Glutamatergic neuron (in vitro differentiated cells): ENCODE measurements around the gene IGLL5. TPM values are rescaled to one million over a fixed set of nuclear protein-coding genes. Genes with fewer than 3 reads are reported as not detected.

ENCODE experiments used
- DNase-seq: peaks from one replicate; pipeline ENCODE4 v3.0.0; 2022
- H3K27ac Mint-ChIP-seq: one replicate; pipeline ENCODE4 v1.8.0; 2020; ENCODE audit warnings: mild to moderate bottlenecking, mixed read lengths, inconsistent platforms; ENCODE audit not compliant: unreplicated experiment
- H3K27me3 Mint-ChIP-seq: one replicate; pipeline ENCODE4 v1.8.0; 2020; ENCODE audit warnings: mild to moderate bottlenecking, moderate library complexity, mixed read lengths, inconsistent platforms; ENCODE audit not compliant: unreplicated experiment
- H3K36me3 Mint-ChIP-seq: one replicate; pipeline ENCODE4 v1.8.0; 2020; ENCODE audit warnings: mild to moderate bottlenecking, mixed read lengths, inconsistent platforms; ENCODE audit not compliant: unreplicated experiment
- H3K4me1 Mint-ChIP-seq: one replicate; pipeline ENCODE4 v1.8.0; 2020; ENCODE audit warnings: mild to moderate bottlenecking, low read depth, mixed read lengths, inconsistent platforms; ENCODE audit not compliant: unreplicated experiment
- H3K4me3 Mint-ChIP-seq: one replicate; pipeline ENCODE4 v1.8.0; 2020; ENCODE audit warnings: mild to moderate bottlenecking, mixed read lengths, inconsistent platforms; ENCODE audit not compliant: unreplicated experiment
- H3K9me3 Mint-ChIP-seq: one replicate; pipeline ENCODE4 v1.8.0; 2020; ENCODE audit warnings: mild to moderate bottlenecking, moderate library complexity, mixed read lengths, inconsistent platforms; ENCODE audit not compliant: unreplicated experiment
- CTCF ChIP-seq: fragments of 200-600 bp; sonication (generic); IDR thresholded peaks from one replicate; pipeline ENCODE4 v1.5.0; 2021; ENCODE audit not compliant: partially characterized antibody, unreplicated experiment
- total RNA-seq: library from RNA; stranded (reverse); fragmentation: NEBNext Ultra II Directional; extraction: Animal tissue kit (Norgen Biotek cat#: 25700); gene quantifications from one replicate; pipeline ENCODE4 v1.2.1, GENCODE V29; 2021; ENCODE audit not compliant: unreplicated experiment

The IGLL5 gene
- total RNA-seq, 1 donor from 2014 or later = not detected

GRCh38 chr22:22909605-22910271 lies 22.1 kb downstream of the IGLL5 start:
- Mint-ChIP-seq H3K27me3 (peaks cover 12% of the 10 kb centered on the region), H3K9me3 (peaks cover 5% of the 10 kb centered on the region), H3K36me3 (no peaks in the 10 kb centered on the region), H3K27ac (no peak overlapping the region), H3K4me3 (no peak overlapping the region), H3K4me1 (no peaks in the 10 kb centered on the region)
- no peak for DNase-seq
- no peak for TF ChIP-seq CTCF

- no peak for DNase-seq
- Mint-ChIP-seq H3K9me3 (peaks cover 2% of the 10 kb centered on the region), H3K27me3 (peaks cover 14% of the 10 kb centered on the region), H3K4me1 (no peaks in the 10 kb centered on the region), H3K36me3 (no peaks in the 10 kb centered on the region), H3K4me3 (no peak overlapping the region), H3K27ac (no peak overlapping the region)
- TF ChIP-seq CTCF = no peak
These were observed 22.9 kb downstream of the IGLL5 start for GRCh38 chr22:22910272-22911240.

GRCh38 chr22:22911327-22912134 lies 23.9 kb downstream of the IGLL5 start:
- H3K4me1 Mint-ChIP-seq = no peaks in the 10 kb centered on the region
- H3K4me3 Mint-ChIP-seq = no peak overlapping the region
- peaks cover 2% of the 10 kb centered on the region for H3K9me3 Mint-ChIP-seq
- H3K27ac Mint-ChIP-seq = no peak overlapping the region
- no peak for TF ChIP-seq CTCF
- no peak for DNase-seq
- peaks cover 14% of the 10 kb centered on the region for H3K27me3 Mint-ChIP-seq
- no peaks in the 10 kb centered on the region for H3K36me3 Mint-ChIP-seq

GRCh38 chr22:22912135-22912987 lies 24.7 kb downstream of the IGLL5 start:
- H3K27ac Mint-ChIP-seq = no peak overlapping the region
- peaks cover 16% of the 10 kb centered on the region for H3K27me3 Mint-ChIP-seq
- DNase-seq = no peak
- TF ChIP-seq CTCF = no peak
- no peaks in the 10 kb centered on the region for H3K36me3 Mint-ChIP-seq
- H3K9me3 Mint-ChIP-seq = peaks cover 4% of the 10 kb centered on the region
- H3K4me1 Mint-ChIP-seq = no peaks in the 10 kb centered on the region
- H3K4me3 Mint-ChIP-seq = no peak overlapping the region
